Activated CD4-positive, alpha-beta T cell treated with anti-CD3 and anti-CD28 coated beads for 1 hour (primary cell): ENCODE results near the gene RIPPLY3.
"Not testable (repeated sequence)": the region's sequence is repeated elsewhere in the genome, so short reads cannot be mapped to it uniquely, and the experiment has no call there.

Experiments used
- DNase-seq: peaks from one replicate; pipeline ENCODE4 v3.0.0-alpha.2; 2020

Gene RIPPLY3

DNA sequence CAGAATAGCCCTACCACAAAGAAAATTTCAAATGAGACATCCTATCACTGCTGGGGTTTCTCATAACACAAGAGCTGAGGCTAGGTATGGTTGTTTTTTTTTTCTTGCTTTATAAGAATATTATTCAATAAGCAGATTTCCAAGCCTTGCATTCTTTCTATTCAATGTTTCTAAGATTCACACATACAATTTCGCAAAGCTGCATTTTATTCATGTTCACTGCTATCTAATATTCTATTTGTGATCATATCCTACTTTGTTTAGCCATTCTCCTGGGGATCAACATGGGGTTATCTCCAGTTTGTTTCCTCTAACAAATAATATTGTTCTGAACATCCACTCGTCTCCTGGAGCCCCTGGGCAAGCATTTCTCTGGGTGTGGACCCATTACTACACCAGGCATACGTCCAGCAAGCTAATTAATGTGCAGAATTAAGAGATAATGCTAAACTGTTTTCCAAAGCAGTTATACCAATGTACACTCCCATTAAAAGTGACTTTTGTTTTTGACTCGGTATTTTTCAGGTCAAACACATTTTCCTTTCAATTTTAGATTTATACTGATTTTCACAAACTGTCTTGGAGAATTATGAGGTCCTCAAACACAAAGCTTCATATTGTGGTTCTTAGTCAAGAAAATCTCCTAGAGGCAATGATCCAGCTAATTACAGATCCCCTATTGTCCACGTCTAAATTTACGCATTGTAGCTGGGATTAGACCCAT is 24.4 kb upstream of the RIPPLY3 start:
- DNase-seq, result no peak

DNA sequence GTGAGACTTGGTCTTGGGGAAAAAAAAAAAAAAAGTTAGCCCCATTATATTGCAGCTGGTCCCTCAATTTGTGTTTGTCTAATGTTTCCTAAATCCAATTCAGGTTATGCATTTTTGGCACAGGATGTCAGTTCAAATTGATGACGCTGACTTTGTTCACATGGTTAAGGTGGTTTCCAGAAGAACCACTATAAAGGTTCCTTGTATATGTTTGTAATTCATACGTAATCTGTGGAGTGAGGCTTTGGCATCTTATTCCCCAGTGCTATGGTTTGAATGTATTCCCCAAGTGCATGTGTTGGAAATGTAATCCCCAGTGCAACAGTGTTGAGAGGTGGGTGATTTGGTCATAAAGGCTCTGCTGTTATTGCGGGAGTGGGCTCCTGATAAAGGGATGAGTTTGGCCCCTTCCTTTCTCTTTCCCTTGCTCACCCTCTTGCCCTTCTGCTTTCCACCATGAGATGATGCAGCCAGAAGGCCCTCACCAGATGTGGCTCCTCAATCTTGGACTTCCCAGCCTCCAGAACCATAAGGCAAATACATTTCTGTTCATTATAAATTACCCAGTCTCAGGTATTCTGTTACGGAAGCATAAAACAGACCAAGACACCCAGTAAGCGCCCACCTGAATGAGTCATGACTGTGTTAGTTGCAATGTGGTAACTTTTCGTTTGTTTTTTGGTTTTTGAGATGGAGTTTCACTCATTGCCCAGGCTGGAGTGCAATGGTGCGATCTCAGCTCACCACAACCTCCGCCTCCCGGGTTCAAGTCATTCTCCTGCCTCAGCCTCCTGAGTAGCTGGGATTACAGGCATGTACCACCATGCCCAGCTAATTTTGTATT is 20.5 kb upstream of the RIPPLY3 start:
- no peak for DNase-seq

DNA sequence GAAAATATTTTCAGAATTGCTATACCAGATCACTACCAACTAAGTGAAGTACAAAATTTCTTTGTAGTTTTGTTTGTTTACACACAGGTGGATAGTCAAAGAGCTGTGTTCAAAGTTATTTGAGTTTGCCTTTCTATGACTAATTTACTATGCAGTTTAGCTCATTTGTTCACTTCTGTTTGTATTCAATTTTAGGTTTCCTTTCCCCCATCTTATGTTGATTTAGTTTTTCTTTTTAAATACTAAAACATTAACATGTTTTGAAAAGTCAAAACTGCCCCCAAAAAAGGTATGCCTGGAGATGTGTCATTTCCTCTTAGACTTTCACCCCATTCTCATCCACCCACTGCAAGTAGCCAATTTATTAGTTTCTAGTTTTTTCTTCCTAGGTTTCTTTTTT is 18.7 kb upstream of the RIPPLY3 start:
- DNase-seq, result no peak

DNA sequence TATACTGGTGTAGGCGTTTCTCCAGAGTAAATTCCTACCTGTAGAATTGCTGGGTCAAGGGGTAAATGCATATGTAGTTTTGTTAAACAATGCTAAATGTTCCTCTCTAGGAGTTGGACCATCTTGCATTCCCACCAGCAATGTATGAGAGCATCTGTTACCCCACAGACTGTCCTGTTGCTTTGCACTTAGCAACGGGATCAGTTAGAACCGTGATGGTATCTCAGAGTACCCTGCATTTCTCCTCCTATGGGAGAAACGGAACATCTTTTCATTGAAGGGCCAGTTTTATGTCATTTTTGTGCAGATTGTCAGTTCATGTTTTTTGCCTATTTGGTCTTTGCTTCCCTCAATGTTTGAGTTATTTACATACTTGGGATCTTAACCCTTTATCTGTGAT is 18.0 kb upstream of the RIPPLY3 start:
- DNase-seq, result no peak

DNA sequence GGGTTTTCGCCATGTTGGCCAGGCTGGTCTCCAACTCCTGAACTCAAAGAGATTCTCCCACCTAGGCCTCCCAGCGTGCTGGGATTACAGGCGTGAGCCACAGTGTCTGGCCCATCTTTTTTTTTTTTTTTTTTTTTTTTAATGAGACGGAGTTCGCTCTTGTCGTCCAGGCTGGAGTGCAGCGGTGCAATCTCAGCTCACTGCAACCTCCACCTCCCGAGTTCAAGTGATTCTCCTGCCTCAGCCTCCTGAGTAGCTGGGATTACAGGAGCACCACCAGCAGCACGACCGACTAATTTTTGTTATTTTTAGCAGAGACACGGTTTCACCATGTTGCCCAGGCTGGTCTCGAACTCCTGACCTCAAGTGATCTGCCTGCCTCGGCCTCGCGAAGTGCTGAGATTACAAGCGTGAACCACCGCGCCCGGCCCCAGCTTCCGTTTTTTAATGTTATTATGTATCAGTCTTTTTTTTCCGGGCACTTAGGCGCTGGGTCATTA is 17.3 kb upstream of the RIPPLY3 start:
- not testable (repeated sequence) for DNase-seq

DNA sequence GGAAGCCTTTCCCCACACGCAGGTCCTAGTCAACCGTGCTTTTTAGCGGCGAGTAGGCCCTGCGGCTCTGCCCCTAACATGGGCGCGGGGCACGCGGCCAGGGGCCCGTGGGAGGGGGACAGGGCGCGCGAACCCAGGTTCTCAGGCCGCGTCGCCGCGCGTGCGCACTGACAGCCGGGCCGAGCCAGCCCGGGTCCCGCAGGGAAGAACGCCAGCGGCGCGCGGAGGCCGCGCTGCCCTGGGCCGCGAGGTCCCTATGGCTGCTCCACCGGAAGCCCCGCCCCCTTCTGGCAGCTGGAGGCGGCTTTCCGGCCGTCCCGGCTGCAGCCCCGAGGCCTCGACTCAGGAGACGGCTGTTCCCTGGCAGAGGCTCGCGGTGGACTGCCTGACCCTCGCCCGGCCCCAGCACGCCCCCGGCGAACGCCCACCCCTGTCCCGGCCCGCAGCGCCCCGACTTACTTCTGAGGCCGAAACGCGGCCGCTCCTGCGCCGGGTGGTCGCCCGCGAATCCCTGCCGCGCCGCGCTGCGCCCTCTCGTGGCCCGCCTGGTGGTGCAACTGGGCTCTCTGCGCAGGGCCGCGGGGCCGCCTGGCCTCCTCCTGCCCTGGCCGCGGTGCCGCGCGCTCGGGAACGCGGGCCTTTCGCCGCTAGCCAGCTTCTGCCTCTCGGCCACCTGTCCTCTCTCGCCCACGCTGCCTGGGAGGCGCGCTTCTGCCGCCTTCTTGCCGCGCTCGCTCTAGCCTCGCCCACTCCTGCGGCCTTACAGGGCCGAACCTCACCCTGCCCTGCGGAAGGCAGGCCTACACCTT is 16.6 kb upstream of the RIPPLY3 start:
- DNase-seq, result peak; percentile 69

DNA sequence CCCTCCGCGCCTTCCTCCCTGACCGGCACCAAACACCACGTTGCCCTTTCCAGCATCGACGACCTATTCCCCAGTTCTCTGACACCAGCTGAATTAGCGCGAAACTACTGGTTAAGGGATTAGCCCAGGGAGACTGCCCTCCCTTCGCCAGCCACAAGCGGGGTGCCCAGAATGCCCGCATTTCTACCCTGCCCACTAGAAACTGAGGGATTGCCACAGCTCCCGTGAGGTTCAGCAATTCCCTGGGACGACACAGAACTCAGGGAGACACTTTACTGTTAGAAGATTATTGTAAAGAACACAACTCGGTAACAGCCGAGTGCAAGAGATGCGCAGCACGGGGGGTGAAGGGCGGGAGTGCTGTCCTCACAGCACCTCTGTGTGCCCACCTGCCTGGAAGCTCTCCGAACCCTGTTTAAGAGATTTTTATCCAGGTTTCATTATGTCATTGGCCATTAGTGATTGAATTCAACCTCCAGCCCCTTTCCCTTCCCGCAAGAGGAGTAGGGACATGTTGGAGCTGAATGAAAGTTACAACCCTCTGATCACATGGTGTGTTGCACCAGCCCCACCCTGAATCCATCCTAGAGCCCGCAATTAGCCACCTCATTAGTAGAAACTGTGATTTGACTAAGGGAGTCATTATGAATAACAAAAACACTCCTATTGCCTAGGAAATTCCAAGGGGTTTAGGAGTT is 15.8 kb upstream of the RIPPLY3 start:
- no peak for DNase-seq

DNA sequence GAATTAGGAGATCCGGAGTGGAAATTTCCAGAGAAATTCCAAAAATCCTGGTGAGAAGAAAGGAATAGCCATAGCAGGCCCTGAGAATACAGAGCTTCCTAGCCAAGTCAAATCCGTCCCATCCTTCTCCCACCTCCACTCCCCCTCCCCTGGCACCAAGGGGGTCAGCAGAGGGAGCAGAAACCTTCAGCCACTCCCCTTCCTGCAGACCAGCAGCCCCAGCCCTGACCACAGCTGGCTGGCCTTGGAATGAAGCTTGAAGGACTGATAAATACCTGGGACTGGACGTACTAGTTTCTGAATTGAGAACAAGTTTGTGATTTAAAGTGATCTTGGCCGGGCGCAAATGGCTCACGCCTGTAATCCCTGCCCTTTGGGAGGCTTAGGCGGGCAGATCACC is 13.8 kb upstream of the RIPPLY3 start:
- DNase-seq, result no peak

DNA sequence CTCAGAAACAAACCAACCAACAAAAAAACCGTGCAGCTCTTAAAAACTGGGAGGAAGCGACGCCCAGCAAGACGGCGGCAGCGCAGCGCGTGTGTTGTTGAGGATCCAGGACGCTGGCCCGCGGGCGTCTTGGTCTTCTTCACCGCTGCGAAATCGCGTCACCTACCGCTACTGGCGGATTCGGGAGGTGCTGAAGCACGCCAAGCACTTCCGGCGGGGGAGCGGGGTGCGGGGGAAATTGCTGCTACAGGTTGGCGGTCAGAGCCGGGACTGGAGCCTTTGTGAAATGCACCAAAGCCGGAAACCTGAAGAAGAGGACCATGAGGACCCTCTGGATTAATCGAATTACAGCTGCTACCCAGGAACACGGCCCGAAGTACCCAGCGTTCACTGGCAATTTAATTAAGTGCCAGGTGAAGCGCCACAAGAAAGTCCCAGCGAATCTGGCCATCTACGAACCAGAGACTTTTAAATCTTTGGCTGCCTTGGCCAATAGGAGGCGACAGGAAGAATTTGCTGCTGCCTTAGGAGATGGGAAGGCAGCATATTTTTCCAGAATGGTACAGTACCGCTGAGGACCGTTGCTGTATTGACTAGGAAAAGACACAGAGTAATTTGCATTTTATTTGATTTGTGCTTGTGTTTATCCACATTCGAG is 11.9 kb upstream of the RIPPLY3 start:
- no peak for DNase-seq

DNA sequence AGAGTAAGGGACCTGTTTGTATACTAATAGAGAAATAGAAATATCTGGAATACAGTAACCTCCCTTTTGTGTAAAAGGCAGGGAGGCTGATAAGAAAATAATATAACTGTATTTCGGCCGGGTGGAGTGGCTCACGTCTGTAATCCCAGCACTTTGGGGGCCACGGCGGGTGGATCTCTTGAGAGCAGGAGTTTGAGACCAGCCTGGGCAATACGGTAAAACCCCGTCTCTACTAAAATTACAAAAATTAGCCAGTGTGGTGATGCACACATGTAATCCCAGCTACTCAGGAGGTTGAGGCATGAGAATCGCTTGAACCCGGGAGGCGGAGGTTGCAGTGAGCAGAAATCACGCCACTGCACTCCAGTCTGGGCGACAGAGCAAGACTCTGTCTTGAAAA is 11.2 kb upstream of the RIPPLY3 start:
- not testable (repeated sequence) for DNase-seq

DNA sequence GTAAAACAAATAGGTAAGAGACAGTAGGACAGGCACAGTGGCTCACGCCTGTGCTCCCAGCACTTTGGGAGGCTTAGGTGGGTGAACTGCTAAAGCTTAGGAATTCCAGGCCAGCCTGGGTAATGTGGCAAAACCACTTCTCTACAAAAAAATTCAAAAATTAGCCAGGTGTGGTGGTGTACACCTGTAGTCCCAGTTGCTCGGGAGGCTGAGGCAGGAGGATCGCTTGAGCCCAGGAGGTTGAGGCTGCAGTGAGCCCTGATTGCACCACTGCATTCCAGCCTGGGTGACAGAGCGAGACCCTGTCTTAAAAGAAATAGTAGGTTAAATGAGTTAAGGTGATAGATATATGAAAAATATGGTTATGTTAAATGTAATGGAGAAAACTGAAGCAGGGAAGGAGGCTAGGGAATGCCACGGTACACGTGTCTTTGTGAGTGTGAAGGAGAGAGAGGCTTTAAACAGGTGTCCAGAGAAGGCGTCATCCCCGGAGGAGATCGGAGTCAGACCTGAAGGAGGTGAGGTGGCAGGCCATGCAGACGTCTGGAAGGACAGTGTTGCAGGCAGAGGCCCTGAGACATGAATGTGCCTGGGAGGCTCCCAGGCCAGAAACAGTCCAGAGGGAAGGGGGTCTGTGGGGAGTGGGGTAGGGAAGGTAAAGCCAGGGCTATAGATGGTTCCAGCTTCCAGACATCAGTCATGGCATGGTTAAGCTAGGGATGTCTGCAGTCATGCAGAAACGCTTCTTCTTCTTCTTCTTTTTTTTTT is 7.2 kb upstream of the RIPPLY3 start:
- DNase-seq, result no peak

DNA sequence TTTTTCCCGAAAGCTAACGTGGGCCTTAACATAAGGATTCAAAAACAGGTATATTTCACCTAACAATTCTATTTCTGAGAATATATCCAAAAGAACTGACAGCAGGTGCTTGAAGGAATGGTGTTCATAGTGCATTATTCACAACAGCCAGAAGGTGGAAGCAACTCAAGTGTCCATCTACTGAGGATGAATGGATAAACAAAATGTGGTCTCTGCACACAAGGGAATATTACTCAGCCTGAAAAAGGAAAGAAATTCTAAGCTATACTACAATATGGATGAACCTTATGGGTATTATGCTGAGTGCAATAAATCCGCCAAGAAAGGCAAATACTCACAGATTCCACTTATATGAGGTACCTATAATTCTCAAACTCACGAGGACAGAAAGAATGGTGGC is 6.1 kb upstream of the RIPPLY3 start:
- no peak for DNase-seq

DNA sequence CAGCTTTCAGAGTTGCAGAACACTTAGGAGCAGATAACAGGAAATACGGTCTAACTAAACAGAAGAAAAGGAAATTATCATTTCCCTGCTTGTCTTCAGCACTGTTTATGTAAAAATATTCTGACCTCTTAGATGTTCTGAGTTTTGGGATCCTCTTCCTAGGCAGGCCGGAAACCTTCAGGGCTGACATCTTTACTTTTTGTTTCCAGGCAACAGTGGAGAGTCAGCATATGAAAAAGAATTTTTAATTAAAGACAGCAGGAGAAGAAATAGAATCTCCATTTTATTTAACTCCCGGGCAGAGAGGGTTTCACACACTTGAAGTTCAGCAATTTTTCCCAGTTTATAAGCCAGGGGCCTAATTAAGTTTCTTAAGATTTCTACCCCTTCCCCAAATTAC is 5.1 kb upstream of the RIPPLY3 start:
- no peak for DNase-seq

DNA sequence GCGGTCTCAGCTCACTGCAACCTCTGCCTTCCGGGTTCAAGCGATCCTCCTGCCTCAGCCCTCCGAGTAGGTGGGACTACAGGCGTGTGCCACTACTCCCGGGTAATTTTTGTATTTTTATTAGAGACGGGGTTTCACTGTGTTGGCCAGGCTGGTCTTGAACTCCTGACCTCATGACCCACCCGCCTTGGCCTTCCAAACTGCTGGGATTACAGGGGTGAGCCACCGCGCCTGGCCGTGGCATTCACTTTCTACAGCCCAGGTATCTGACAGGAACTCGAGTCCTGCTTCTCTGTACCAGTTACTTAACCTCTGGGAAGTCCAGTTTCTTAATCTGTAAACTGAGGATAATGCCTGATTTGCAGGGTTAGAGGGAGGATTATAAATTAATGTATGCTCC is 3.7 kb upstream of the RIPPLY3 start:
- not testable (repeated sequence) for DNase-seq

DNA sequence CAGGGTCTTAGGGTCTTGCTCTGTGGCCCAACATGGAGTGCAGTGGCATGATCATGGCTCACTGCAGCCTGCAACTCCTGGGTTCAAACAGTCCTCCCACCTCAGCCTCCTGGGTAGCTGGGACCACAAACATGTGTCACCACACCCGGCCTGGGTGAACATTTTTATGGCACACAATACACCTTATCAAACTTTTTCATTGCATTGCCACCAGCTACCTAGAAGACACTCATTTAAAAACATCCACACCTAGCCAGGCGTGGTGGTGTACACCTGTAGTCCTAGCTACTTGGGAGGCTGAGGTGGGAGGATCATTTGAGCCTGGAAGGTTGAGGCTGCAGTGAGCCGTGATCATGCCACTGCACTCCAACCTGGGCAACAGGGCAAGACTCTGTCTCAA is 2.6 kb upstream of the RIPPLY3 start:
- DNase-seq, result not testable (repeated sequence)

DNA sequence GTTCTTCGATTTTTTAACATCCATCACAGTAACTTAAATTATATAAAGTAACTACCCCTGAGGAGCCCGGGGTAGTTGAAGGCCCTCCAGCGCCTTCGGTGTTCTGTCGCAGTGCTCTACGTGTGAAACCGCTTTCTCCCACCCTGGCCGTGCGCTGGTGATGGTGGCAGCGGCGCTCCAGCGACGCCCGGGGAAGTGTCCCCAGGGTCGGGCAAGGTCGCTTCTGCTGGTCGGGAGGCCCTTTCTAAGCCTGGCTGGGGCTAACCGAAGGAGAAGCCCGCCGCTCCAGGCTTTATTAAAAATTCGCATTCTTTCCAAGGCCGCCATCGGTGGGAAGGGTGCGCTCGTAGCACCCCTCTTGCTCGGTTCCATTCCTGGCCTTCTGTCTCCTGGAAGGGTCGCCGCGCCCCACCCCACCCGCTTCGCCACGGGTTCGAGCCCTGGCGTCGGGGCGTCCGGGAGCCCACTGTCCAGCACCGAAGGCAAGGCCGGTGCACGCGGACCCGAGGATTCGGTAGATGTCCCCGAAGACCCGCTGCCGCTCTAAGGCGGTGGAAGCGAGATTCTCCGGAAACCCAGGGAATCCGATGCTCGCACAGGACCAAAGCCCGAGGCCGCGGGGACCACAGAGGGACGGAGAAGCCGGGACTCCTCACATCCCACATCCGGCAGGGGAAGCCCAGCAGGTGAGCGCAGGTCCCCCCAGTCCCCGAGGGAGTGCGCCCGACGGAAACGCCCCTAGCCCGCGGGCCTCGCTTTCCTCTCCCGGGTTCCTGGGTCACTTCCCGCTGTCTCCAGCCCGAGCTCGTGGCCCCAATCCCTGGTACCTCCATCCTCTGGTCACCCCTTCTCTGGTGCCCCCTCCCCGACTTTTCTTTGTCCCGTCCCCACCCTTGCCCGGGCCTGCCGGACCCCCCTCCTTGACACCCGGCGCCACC is 685 bp upstream of the RIPPLY3 start:
- no peak for DNase-seq

DNA sequence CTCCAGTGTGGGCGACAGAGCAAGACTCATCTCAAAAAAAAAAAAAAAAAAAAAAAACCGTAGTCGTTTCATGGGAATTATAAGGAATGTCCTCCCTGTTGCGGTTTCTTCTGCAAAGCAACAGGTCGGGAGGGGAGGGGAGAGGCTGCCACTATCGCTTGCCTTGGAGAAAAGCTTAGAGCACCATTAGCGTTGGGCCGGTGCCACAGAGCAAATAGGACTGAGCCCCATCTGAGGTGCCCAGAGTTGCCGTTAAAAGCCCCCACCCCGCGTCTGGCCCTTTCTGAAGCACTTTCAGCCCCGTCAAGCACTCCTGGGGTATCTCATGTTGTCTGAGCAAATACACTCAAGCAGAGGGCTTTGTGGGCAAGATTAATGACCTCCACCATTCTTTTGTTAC is 2.2 kb downstream of the RIPPLY3 start:
- no peak for DNase-seq

DNA sequence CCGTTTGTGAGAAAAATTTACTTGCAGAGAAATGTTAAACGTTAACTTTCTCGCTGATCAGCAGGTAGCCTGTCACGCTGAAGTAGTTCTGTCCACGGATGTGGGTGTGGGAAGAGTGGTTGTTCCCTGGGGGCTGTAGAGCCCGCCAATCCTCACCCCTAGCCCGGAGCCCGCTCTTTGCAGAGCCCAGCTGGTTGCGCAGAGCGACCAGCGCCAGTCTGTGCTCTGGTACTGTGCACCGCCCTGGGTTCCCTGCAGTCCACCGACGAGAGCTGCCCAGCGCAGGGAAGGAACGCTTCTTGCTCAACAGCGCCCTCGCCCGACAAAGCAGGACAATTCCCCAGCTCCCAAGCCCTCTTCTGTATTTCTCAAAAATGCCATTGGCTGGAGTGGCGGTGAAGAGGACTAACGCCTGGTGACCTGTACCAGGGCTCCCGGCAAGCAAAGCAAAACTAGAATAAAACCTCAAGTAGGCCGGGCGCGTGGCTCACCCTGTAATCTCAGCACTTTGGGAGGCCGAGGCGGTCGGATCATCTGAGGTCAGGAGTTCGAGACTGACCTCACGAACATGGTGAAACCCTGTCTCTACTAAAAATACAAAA is 3.3 kb downstream of the RIPPLY3 start:
- peak; percentile 63 for DNase-seq

DNA sequence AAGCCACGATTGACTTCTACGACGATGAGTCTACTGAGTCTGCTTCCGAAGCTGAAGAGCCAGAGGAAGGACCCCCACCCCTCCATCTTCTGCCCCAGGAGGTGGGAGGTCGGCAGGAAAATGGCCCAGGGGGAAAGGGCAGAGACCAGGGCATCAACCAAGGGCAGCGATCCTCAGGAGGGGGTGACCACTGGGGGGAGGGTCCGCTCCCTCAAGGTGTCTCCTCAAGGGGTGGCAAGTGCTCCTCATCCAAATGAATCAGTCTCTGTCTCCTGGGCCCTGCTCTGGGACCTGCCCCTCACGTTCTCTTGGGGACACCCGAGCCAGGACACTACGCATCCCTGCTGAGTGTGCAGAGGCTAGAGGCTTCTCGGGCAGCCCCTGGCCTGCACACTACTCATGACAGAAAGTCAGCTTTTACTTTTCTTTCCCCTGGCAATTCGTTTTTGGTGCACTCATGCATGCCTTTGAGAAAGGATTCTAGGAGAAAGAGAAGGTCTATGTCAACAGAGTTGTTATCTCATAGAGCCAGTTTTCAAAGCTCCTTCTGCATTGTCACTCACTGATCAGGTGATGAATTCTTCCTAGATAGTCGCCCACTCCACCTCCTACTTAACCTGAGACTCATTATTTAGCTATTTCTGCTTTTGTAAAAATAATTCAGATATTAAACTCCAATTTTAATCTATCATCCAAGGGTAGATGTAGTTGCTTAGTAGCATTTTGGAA is 11.6 kb downstream of the RIPPLY3 start:
- DNase-seq, result no peak
